Gastroesophageal sphincter (tissue), 4 donors: ENCODE data around the gene CXCL17. TPM values are rescaled to one million over a fixed set of nuclear protein-coding genes. Genes with fewer than 3 reads are reported as not detected.

Experiments
- ATAC-seq: fragments of 150-250 bp; one replicate; pipeline ENCODE4 v1.9.1; 2016; ENCODE audit warnings: mild to moderate bottlenecking, moderate library complexity
- H3K27ac ChIP-seq, 4 donors: fragments of 200-600 bp; sonication (generic) in 3 of 4; 1 replicate in 3 of 4; 2 replicates in 1 of 4; pipeline ENCODE4 v1.5.1; 2016 to 2019
- H3K27me3 ChIP-seq: fragments of 200-600 bp; sonication (generic); one replicate; pipeline ENCODE4 v1.5.1; 2019
- H3K36me3 ChIP-seq, 2 donors: fragments of 200-600 bp; sonication (generic); one replicate each; pipeline ENCODE4 v1.5.1; 2019; ENCODE audit warnings: control low read depth in 1 of 2
- H3K4me1 ChIP-seq, 3 donors: fragments of 200-600 bp; sonication (generic); 1 replicate in 2 of 3; 2 replicates in 1 of 3; pipeline ENCODE4 v1.5.1; 2016 to 2019; ENCODE audit warnings: control low read depth in 2 of 3
- H3K4me3 ChIP-seq, 2 donors: fragments of 200-600 bp; sonication (generic); one replicate each; pipeline ENCODE4 v1.5.1; 2019; ENCODE audit warnings: mild to moderate bottlenecking in 1 of 2, moderate library complexity in 1 of 2
- H3K9me3 ChIP-seq, 3 donors: fragments of 200-600 bp; sonication (generic); one replicate each; pipeline ENCODE4 v1.5.1; 2017 to 2019; ENCODE audit warnings: control low read depth in 2 of 3
- CTCF ChIP-seq, 4 experiments: fragments of 200-600 bp in 2 of 4; fragments of 450-650 bp in 2 of 4; sonication (generic) in 1 of 4; IDR thresholded peaks; one replicate each; pipeline ENCODE4 v1.5.1; 2017 to 2019; ENCODE audit warnings: antibody characterized with exemption in 4 of 4, mild to moderate bottlenecking in 2 of 4, moderate library complexity in 2 of 4
- EP300 ChIP-seq: sonication (generic); formaldehyde crosslinking; IDR thresholded peaks from one replicate; pipeline ENCODE4 v1.6.1; 2017; ENCODE audit warnings: antibody characterized with exemption, mild to moderate bottlenecking
- POLR2A ChIP-seq, 2 donors: fragments of 450-650 bp; IDR thresholded peaks; one replicate each; pipeline ENCODE4 v1.6.1; 2017; ENCODE audit warnings: antibody characterized with exemption in 2 of 2, mild to moderate bottlenecking in 2 of 2, moderate library complexity in 1 of 2
- POLR2AphosphoS5 ChIP-seq: sonication (generic); formaldehyde crosslinking; IDR thresholded peaks from one replicate; pipeline ENCODE4 v1.6.1; 2017; ENCODE audit warnings: antibody characterized with exemption
- WGBS, 2 donors: methylation state at CpG; one replicate each; pipeline ENCODE4 v1.1.5; 2018; ENCODE audit warnings: low coverage in 1 of 2; 5-methylcytosine and 5-hydroxymethylcytosine counted together
- total RNA-seq, 4 donors: library from RNA; depleted of rRNA; stranded (reverse); fragments of >200 nt; gene quantifications; one replicate each; pipeline ENCODE4 v1.1.0, GENCODE V29; 2016

The CXCL17 gene
- total RNA-seq, 4 donors from 2014 or later = 6.5 TPM; not detected in 3

- Histone ChIP-seq H3K27ac (no peak overlapping the region), H3K4me1 (peaks cover 0 to under 1% (median 0%) of the 10 kb centered on the region in 3 donors), H3K4me3 (no peak overlapping the region), H3K36me3 (no peaks in the 10 kb centered on the region), H3K27me3 (no peaks in the 10 kb centered on the region), H3K9me3 (no peaks in the 10 kb centered on the region)
- 65 to 70% methylated on average over 5 to 7 of the region's 7 CpGs for WGBS, 2 donors
- TF ChIP-seq POLR2AphosphoS5 (no peak), CTCF (IDR thresholded peaks at IDR 0.05) (no peak), POLR2A (IDR thresholded peaks at IDR 0.05) (no peak), EP300 (no peak)
- ATAC-seq = no peak
Measured at GRCh38 chr19:42471554-42472249, 29.0 kb upstream of the CXCL17 start.

- 57 to 73% methylated on average over 4 to 7 of the region's 8 CpGs for WGBS, 2 donors
- no peaks in the 10 kb centered on the region for H3K36me3 ChIP-seq
- H3K27ac ChIP-seq = no peak overlapping the region
- TF ChIP-seq POLR2A (IDR thresholded peaks at IDR 0.05) (no peak), POLR2AphosphoS5 (no peak)
- H3K4me3 ChIP-seq = no peak overlapping the region
- no peaks in the 10 kb centered on the region for H3K27me3 ChIP-seq
- no peak for ATAC-seq
- H3K9me3 ChIP-seq = no peaks in the 10 kb centered on the region
- peaks cover 0 to 6% (median 0%) of the 10 kb centered on the region in 3 donors for H3K4me1 ChIP-seq
Measured at GRCh38 chr19:42469311-42470235, 26.8 kb upstream of the CXCL17 start.

GRCh38 chr19:42468273-42468796 lies 25.6 kb upstream of the CXCL17 start:
- Histone ChIP-seq H3K27ac (no peak overlapping the region), H3K4me1 (peaks cover 0 to 6% (median 0%) of the 10 kb centered on the region in 3 donors), H3K4me3 (no peak overlapping the region), H3K27me3 (no peaks in the 10 kb centered on the region), H3K36me3 (no peaks in the 10 kb centered on the region), H3K9me3 (no peaks in the 10 kb centered on the region)
- ATAC-seq = no peak
- TF ChIP-seq EP300 = no peak
- TF ChIP-seq CTCF (IDR thresholded peaks at IDR 0.05) = no peak
- no peak for TF ChIP-seq POLR2A (IDR thresholded peaks at IDR 0.05)
- TF ChIP-seq POLR2AphosphoS5 = no peak
- 53% methylated on average over 3 of the region's 3 CpGs; no CpG with 5 or more reads in 1 of the 2 donors for WGBS, 2 donors

- Histone ChIP-seq H3K27ac (no peak overlapping the region), H3K9me3 (no peaks in the 10 kb centered on the region), H3K4me3 (no peak overlapping the region), H3K36me3 (no peaks in the 10 kb centered on the region), H3K27me3 (no peaks in the 10 kb centered on the region), H3K4me1 (peaks cover 0 to 6% (median 0%) of the 10 kb centered on the region in 3 donors)
- TF ChIP-seq POLR2AphosphoS5 (no peak), POLR2A (IDR thresholded peaks at IDR 0.05) (no peak), CTCF (IDR thresholded peaks at IDR 0.05) (no peak), EP300 (no peak)
- no peak for ATAC-seq
- WGBS, 2 donors = 57 to 58% methylated on average over 3 to 4 of the region's 5 CpGs
Measured at GRCh38 chr19:42467183-42467760, 24.5 kb upstream of the CXCL17 start.

- no peak for TF ChIP-seq POLR2AphosphoS5
- no peak for TF ChIP-seq CTCF (IDR thresholded peaks at IDR 0.05)
- TF ChIP-seq POLR2A (IDR thresholded peaks at IDR 0.05) = no peak
- TF ChIP-seq EP300 = no peak
- 35 to 74% methylated on average over 3 to 4 of the region's 5 CpGs for WGBS, 2 donors
- Histone ChIP-seq H3K27ac (no peak overlapping the region), H3K4me3 (no peak overlapping the region), H3K4me1 (peaks cover 0 to 6% (median 0%) of the 10 kb centered on the region in 3 donors), H3K27me3 (no peaks in the 10 kb centered on the region), H3K9me3 (no peaks in the 10 kb centered on the region), H3K36me3 (no peaks in the 10 kb centered on the region)
- ATAC-seq = no peak
Measured at GRCh38 chr19:42466521-42467182, 23.9 kb upstream of the CXCL17 start.
